Loucy (cell line): ENCODE results near the gene KIF26A.

ENCODE experiments used
- H2AFZ ChIP-seq: fragments of 200-600 bp; sonication (generic); 2 replicates; pipeline ENCODE4 v1.6.0; 2016; ENCODE audit warnings: antibody characterized with exemption, mild to moderate bottlenecking, low read length, moderate library complexity
- H3F3A ChIP-seq: fragments of 200-600 bp; 2 replicates; pipeline ENCODE4 v1.6.0; 2016; ENCODE audit warnings: antibody characterized with exemption, low read depth, mild to moderate bottlenecking
- H3K27me3 ChIP-seq: fragments of 200-600 bp; sonication (generic); 2 replicates; pipeline ENCODE4 v1.6.1; 2014; ENCODE audit warnings: low read length, mild to moderate bottlenecking; ENCODE audit not compliant: insufficient read depth, poor library complexity, severe bottlenecking
- H3K36me3 ChIP-seq: fragments of 200-600 bp; sonication (generic); 2 replicates; pipeline ENCODE4 v1.6.1; 2016; ENCODE audit warnings: low read length; ENCODE audit not compliant: insufficient read depth
- H3K4me1 ChIP-seq: fragments of 200-600 bp; sonication (generic); 2 replicates; pipeline ENCODE4 v1.5.1; 2014; ENCODE audit warnings: low read length, mild to moderate bottlenecking; ENCODE audit not compliant: insufficient read depth, poor library complexity, severe bottlenecking
- H3K4me2 ChIP-seq: fragments of 200-600 bp; sonication (generic); 2 replicates; pipeline ENCODE4 v1.6.0; 2014; ENCODE audit warnings: antibody characterized with exemption, low read length, low read depth, mild to moderate bottlenecking; ENCODE audit not compliant: poor library complexity, severe bottlenecking
- H3K4me3 ChIP-seq: fragments of 200-600 bp; sonication (generic); 2 replicates; pipeline ENCODE4 v1.5.1; 2014; ENCODE audit warnings: low read length, mild to moderate bottlenecking, mixed read lengths; ENCODE audit not compliant: poor library complexity, severe bottlenecking
- H3K79me2 ChIP-seq: fragments of 200-600 bp; sonication (generic); 2 replicates; pipeline ENCODE4 v1.6.1; 2014; ENCODE audit warnings: low read length; ENCODE audit not compliant: insufficient read depth
- H3K9ac ChIP-seq: fragments of 200-600 bp; sonication (generic); 2 replicates; pipeline ENCODE4 v1.6.0; 2014; ENCODE audit warnings: mild to moderate bottlenecking, low read depth, low read length, moderate library complexity; ENCODE audit not compliant: poor library complexity, severe bottlenecking
- H3K9me2 ChIP-seq: fragments of 200-600 bp; sonication (generic); replicated peaks from 2 replicates; pipeline ENCODE4 v1.6.1; 2016; ENCODE audit warnings: low read depth, low read length, mixed read lengths
- H3K9me3 ChIP-seq: fragments of 200-600 bp; sonication (generic); 2 replicates; pipeline ENCODE4 v1.6.1; 2014; ENCODE audit warnings: mild to moderate bottlenecking, antibody characterized with exemption, low read length, low read depth; ENCODE audit not compliant: insufficient read depth
- H4K20me1 ChIP-seq: fragments of 200-600 bp; sonication (generic); 2 replicates; pipeline ENCODE4 v1.6.0; 2014; ENCODE audit warnings: antibody characterized with exemption, low read length, mild to moderate bottlenecking; ENCODE audit not compliant: insufficient read depth, poor library complexity, severe bottlenecking
- CTCF ChIP-seq: fragments of 200-600 bp; sonication (generic); conservative IDR thresholded peaks from 2 replicates; pipeline ENCODE4 v1.5.1; 2014; ENCODE audit warnings: mild to moderate bottlenecking, antibody characterized with exemption, low read length
- EZH2phosphoT487 ChIP-seq: fragments of 200-600 bp; IDR thresholded peaks from 2 replicates; pipeline ENCODE4 v1.6.1; 2018; ENCODE audit warnings: antibody characterized with exemption, mild to moderate bottlenecking, moderate library complexity, borderline replicate concordance

KIF26A gene

GRCh38 chr14:104158827-104159798 is 20.7 kb downstream of the KIF26A start:
- no peaks in the 10 kb centered on the region for H3K4me1 ChIP-seq

GRCh38 chr14:104159990-104160389 is 21.6 kb downstream of the KIF26A start:
- H3K9me3 ChIP-seq = no peaks in the 10 kb centered on the region
- H3K79me2 ChIP-seq = no peaks in the 10 kb centered on the region
- no peak overlapping the region for H3K4me3 ChIP-seq
- no peaks in the 10 kb centered on the region for H3K27me3 ChIP-seq
- H3F3A ChIP-seq = no peaks in the 10 kb centered on the region
- no peak overlapping the region for H3K9ac ChIP-seq
- no peaks in the 10 kb centered on the region for H3K4me1 ChIP-seq
- H3K36me3 ChIP-seq = no peaks in the 10 kb centered on the region
- H4K20me1 ChIP-seq = no peaks in the 10 kb centered on the region
- H3K9me2 ChIP-seq = no peaks in the 10 kb centered on the region
- H3K4me2 ChIP-seq = no peak overlapping the region
- H2AFZ ChIP-seq = no peak overlapping the region
- no peak for TF ChIP-seq CTCF
- TF ChIP-seq EZH2phosphoT487 = no peak

More at GRCh38 chr14:104158827-104159798, 20.7 kb downstream of the KIF26A start:
- TF ChIP-seq CTCF (no peak), EZH2phosphoT487 (no peak)
- H3K9ac ChIP-seq = no peak overlapping the region
- H2AFZ ChIP-seq = no peak overlapping the region
- H3K9me3 ChIP-seq = no peaks in the 10 kb centered on the region
- no peak overlapping the region for H3K4me3 ChIP-seq
- no peaks in the 10 kb centered on the region for H3K9me2 ChIP-seq
- no peak overlapping the region for H3K4me2 ChIP-seq
- H4K20me1 ChIP-seq = no peaks in the 10 kb centered on the region
- no peaks in the 10 kb centered on the region for H3K79me2 ChIP-seq
- no peaks in the 10 kb centered on the region for H3F3A ChIP-seq
- H3K36me3 ChIP-seq = no peaks in the 10 kb centered on the region
- no peaks in the 10 kb centered on the region for H3K27me3 ChIP-seq

GRCh38 chr14:104161602-104162367 is 23.4 kb downstream of the KIF26A start:
- Histone ChIP-seq H3K4me3 (no peak overlapping the region), H3K36me3 (no peaks in the 10 kb centered on the region), H3F3A (no peaks in the 10 kb centered on the region), H4K20me1 (no peaks in the 10 kb centered on the region), H3K9ac (no peak overlapping the region), H3K4me2 (no peak overlapping the region), H3K9me2 (no peaks in the 10 kb centered on the region), H3K4me1 (no peaks in the 10 kb centered on the region), H3K79me2 (no peaks in the 10 kb centered on the region), H2AFZ (no peak overlapping the region), H3K9me3 (no peaks in the 10 kb centered on the region), H3K27me3 (no peaks in the 10 kb centered on the region)
- TF ChIP-seq CTCF = no peak
- TF ChIP-seq EZH2phosphoT487 = no peak
